Panc1 (cell line): ENCODE measurements around the gene PF4V1. TPM values are rescaled to one million over a fixed set of nuclear protein-coding genes. Genes with fewer than 3 reads are reported as not detected.

Experiments used
- ATAC-seq: fragments of 200-7000 bp; cut with Tn5 transposase; 2 replicates; pipeline ENCODE4 v1.9.1; 2020; ENCODE audit warnings: mild to moderate bottlenecking, moderate library complexity
- BruUV-seq: library from RNA; stranded (reverse); fragments of 400-500 nt; replicated peaks from 2 replicates; lab custom pipeline; 2021; lab: Mats Ljungman, UMichigan
- CTCF ChIA-PET: fragments of 300-600 bp; sonication (Branson Sonifier 250); formaldehyde crosslinking; loops from one replicate; lab custom pipeline; 2022; ENCODE audit warnings: antibody characterized with exemption; lab: Charles Lee
- POLR2A ChIA-PET: fragments of 300-600 bp; sonication (Branson Sonifier 250); formaldehyde crosslinking; loops from one replicate; lab custom pipeline; 2022; ENCODE audit warnings: antibody characterized with exemption; lab: Charles Lee
- DNase-seq: peaks from one replicate; pipeline ENCODE4 v3.0.0-alpha.2; 2010; ENCODE audit warnings: low read depth, low spot score
- H3K27ac ChIP-seq: 2 replicates; pipeline ENCODE4 v1.5.1; 2011; ENCODE audit warnings: mild to moderate bottlenecking, low read length, inconsistent platforms
- H3K27me3 ChIP-seq: fragments of 200-500 bp; sonication (Bioruptor generic); 2 replicates; pipeline ENCODE4 v1.6.0; 2014; ENCODE audit warnings: low read length, inconsistent platforms; ENCODE audit not compliant: control insufficient read depth, insufficient read depth
- H3K36me3 ChIP-seq: fragments of 200-500 bp; sonication (Bioruptor generic); 2 replicates; pipeline ENCODE4 v1.5.1; 2014; ENCODE audit warnings: inconsistent platforms, mild to moderate bottlenecking, low read length, moderate library complexity; ENCODE audit not compliant: control insufficient read depth, insufficient read depth
- H3K4me1 ChIP-seq: 2 replicates; pipeline ENCODE4 v1.5.1; 2011; ENCODE audit warnings: inconsistent platforms, mild to moderate bottlenecking, low read length, moderate library complexity; ENCODE audit not compliant: control insufficient read depth, insufficient read depth
- H3K4me3 ChIP-seq, 2 experiments: 2 replicates each; pipeline ENCODE4 v1.5.1; 2011 to 2012; ENCODE audit warnings: low read depth in 2 of 2, low read length in 2 of 2, mild to moderate bottlenecking in 2 of 2, inconsistent platforms in 1 of 2, moderate library complexity in 1 of 2
- H3K9me3 ChIP-seq: fragments of 200-500 bp; sonication (Bioruptor generic); 2 replicates; pipeline ENCODE4 v1.5.1; 2014; ENCODE audit warnings: low read depth, mild to moderate bottlenecking, inconsistent platforms, low read length, moderate library complexity; ENCODE audit not compliant: control insufficient read depth, insufficient read depth
- CTCF ChIP-seq: fragments of 450-650 bp; IDR thresholded peaks from 2 replicates; pipeline ENCODE4 v1.5.1; 2017; ENCODE audit warnings: mild to moderate bottlenecking
- POLR2AphosphoS5 ChIP-seq: IDR thresholded peaks from 2 replicates; pipeline ENCODE4 v1.6.1; 2012; ENCODE audit warnings: mild to moderate bottlenecking, low read depth, low read length, moderate library complexity
- REST ChIP-seq, 2 experiments: IDR thresholded peaks; 2 replicates each; pipeline ENCODE4 v1.6.1; 2011 to 2012; ENCODE audit warnings: low read depth in 2 of 2, control low read depth in 1 of 2, low read length in 1 of 2, mild to moderate bottlenecking in 1 of 2, moderate library complexity in 1 of 2; ENCODE audit not compliant: insufficient read depth in 1 of 2
- SIN3A ChIP-seq: IDR thresholded peaks from 2 replicates; pipeline ENCODE4 v1.6.1; 2012; ENCODE audit warnings: low read depth, mild to moderate bottlenecking, low read length, moderate library complexity, borderline replicate concordance; ENCODE audit not compliant: insufficient read depth
- TCF7L2 ChIP-seq: IDR thresholded peaks from 2 replicates; pipeline ENCODE4 v1.6.1; 2011; ENCODE audit warnings: mild to moderate bottlenecking, low read depth, low read length, inconsistent platforms
- in situ Hi-C: cut with HindIII; loops from 2 replicates; pipeline ENCODE4 v1.10.0; 2016; ENCODE audit warnings: low sequenced_read_pairs, low pct_unique_long_range_greater_than_20kb
- intact Hi-C: fragments of 100-400 bp; cut with micrococcal nuclease; formaldehyde crosslinking; loops from one replicate; pipeline ENCODE4 v1.10.0; 2022; ENCODE audit not compliant: unreplicated experiment
- total RNA-seq: library from RNA; stranded (reverse); gene quantifications from one replicate; pipeline ENCODE4 v1.2.1, GENCODE V29; 2021; ENCODE audit not compliant: unreplicated experiment

The PF4V1 gene
- total RNA-seq, 1 experiment from 2014 or later = 0.51 TPM

GRCh38 chr4:73822812-73823504 lies 30.1 kb upstream of the PF4V1 start:
- no peaks in the 10 kb centered on the region for H3K36me3 ChIP-seq
- CTCF ChIA-PET = no interaction called here
- ATAC-seq = no peak
- DNase-seq = no peak
- intact Hi-C loops (no loop called here), in situ Hi-C loops (no loop called here)
- no peaks in the 10 kb centered on the region for H3K27me3 ChIP-seq
- POLR2A ChIA-PET = no interaction called here
- H3K4me3 ChIP-seq = no peak overlapping the region
- no peaks in the 10 kb centered on the region for H3K4me1 ChIP-seq
- H3K27ac ChIP-seq = no peak overlapping the region
- no TSS peak for BruUV-seq
- TF ChIP-seq REST (IDR thresholded peaks at IDR 0.05; ENCODE audit: insufficient read depth in 1 of 2, low read depth in 2 of 2, low read length in 1 of 2) = no peak
- H3K9me3 ChIP-seq = no peaks in the 10 kb centered on the region; the same call in 1 of the 2 replicates

- Histone ChIP-seq H3K4me1 (no peaks in the 10 kb centered on the region), H3K27ac (no peak overlapping the region), H3K4me3 (no peak overlapping the region), H3K36me3 (no peaks in the 10 kb centered on the region), H3K27me3 (no peaks in the 10 kb centered on the region), H3K9me3 (no peaks in the 10 kb centered on the region; the same call in 1 of the 2 replicates)
- intact Hi-C loops (no loop called here), in situ Hi-C loops (no loop called here)
- DNase-seq = no peak
- TF ChIP-seq SIN3A = no peak
- no peak for TF ChIP-seq POLR2AphosphoS5
- no peak for TF ChIP-seq TCF7L2
- no peak for TF ChIP-seq REST (IDR thresholded peaks at IDR 0.05; ENCODE audit: insufficient read depth in 1 of 2, low read depth in 2 of 2, low read length in 1 of 2)
- TF ChIP-seq CTCF = no peak
- ChIA-PET CTCF (no interaction called here), POLR2A (no interaction called here)
- no peak for ATAC-seq
- no TSS peak for BruUV-seq
Observed at GRCh38 chr4:73823760-73824159, 29.3 kb upstream of the PF4V1 start.
